Stimulated activated naive B cell treated with anti-CD40 and anti-IgM and Interleukin-4, amounts not matched to agents 10 μg/mL and 1 μg/mL and 100 μg/mL, for 72 hours (primary cell): ENCODE measurements around the gene CEP63.

Source experiments
- ATAC-seq, 2 donors: fragments of 150-1000 bp; cut with Tn5 transposase; replicated peaks; 2 replicates each; pipeline ENCODE4 v1.10.0; 2021; ENCODE audit warnings: moderate library complexity in 1 of 2
- DNase-seq: peaks from one replicate; pipeline ENCODE4 v3.0.0; 2021
- H3K27ac Mint-ChIP-seq: one replicate; pipeline ENCODE4 v1.8.0; 2022; ENCODE audit warnings: mild to moderate bottlenecking, mixed read lengths
- H3K27me3 Mint-ChIP-seq, 2 donors: one replicate each; pipeline ENCODE4 v1.8.0; 2022; ENCODE audit warnings: mixed read lengths in 2 of 2
- H3K36me3 Mint-ChIP-seq, 2 donors: one replicate each; pipeline ENCODE4 v1.8.0; 2022; ENCODE audit warnings: mixed read lengths in 2 of 2, mild to moderate bottlenecking in 1 of 2
- H3K4me1 Mint-ChIP-seq, 2 donors: one replicate each; pipeline ENCODE4 v1.8.0; 2022; ENCODE audit warnings: mixed read lengths in 2 of 2, mild to moderate bottlenecking in 1 of 2
- H3K4me3 Mint-ChIP-seq, 2 donors: one replicate each; pipeline ENCODE4 v1.8.0; 2022; ENCODE audit warnings: mild to moderate bottlenecking in 2 of 2, mixed read lengths in 2 of 2, moderate library complexity in 1 of 2
- H3K9me3 Mint-ChIP-seq, 2 donors: one replicate each; pipeline ENCODE4 v1.8.0; 2022; ENCODE audit warnings: mixed read lengths in 2 of 2, mild to moderate bottlenecking in 1 of 2

CEP63 gene

GRCh38 chr3:134619884-134620445 is 134.1 kb downstream of the CEP63 start:
- H3K4me1 Mint-ChIP-seq, result peaks cover 0 to 2% of the 10 kb centered on the region in 2 donors
- H3K4me3 Mint-ChIP-seq, result no peak overlapping the region
- no peak for DNase-seq
- H3K27me3 Mint-ChIP-seq, result no peaks in the 10 kb centered on the region
- no peaks in the 10 kb centered on the region for H3K36me3 Mint-ChIP-seq
- no peak overlapping the region for H3K27ac Mint-ChIP-seq
- ATAC-seq, result no peak
- H3K9me3 Mint-ChIP-seq, result no peaks in the 10 kb centered on the region

GRCh38 chr3:134620476-134621115 is 134.7 kb downstream of the CEP63 start:
- ATAC-seq (no peak), DNase-seq (no peak)
- no peaks in the 10 kb centered on the region for H3K9me3 Mint-ChIP-seq
- H3K27ac Mint-ChIP-seq, result no peak overlapping the region
- H3K27me3 Mint-ChIP-seq, result no peaks in the 10 kb centered on the region
- H3K36me3 Mint-ChIP-seq, result no peaks in the 10 kb centered on the region
- H3K4me1 Mint-ChIP-seq, result peaks cover 0 to 2% of the 10 kb centered on the region in 2 donors
- H3K4me3 Mint-ChIP-seq, result no peak overlapping the region

GRCh38 chr3:134621854-134622253 is 136.0 kb downstream of the CEP63 start:
- Mint-ChIP-seq H3K27me3 (no peaks in the 10 kb centered on the region), H3K36me3 (no peaks in the 10 kb centered on the region), H3K9me3 (no peaks in the 10 kb centered on the region), H3K27ac (no peak overlapping the region), H3K4me3 (no peak overlapping the region), H3K4me1 (peaks cover 0 to 2% of the 10 kb centered on the region in 2 donors)
- DNase-seq (no peak), ATAC-seq (no peak)

- DNase-seq, result no peak
- Mint-ChIP-seq H3K4me3 (no peak overlapping the region), H3K27me3 (peaks cover 0 to 4% of the 10 kb centered on the region in 2 donors), H3K9me3 (no peaks in the 10 kb centered on the region), H3K36me3 (no peaks in the 10 kb centered on the region), H3K4me1 (peaks cover 0 to under 1% of the 10 kb centered on the region in 2 donors), H3K27ac (no peak overlapping the region)
- no peak for ATAC-seq
Measured at GRCh38 chr3:134622806-134623365, 137.0 kb downstream of the CEP63 start.

DNA sequence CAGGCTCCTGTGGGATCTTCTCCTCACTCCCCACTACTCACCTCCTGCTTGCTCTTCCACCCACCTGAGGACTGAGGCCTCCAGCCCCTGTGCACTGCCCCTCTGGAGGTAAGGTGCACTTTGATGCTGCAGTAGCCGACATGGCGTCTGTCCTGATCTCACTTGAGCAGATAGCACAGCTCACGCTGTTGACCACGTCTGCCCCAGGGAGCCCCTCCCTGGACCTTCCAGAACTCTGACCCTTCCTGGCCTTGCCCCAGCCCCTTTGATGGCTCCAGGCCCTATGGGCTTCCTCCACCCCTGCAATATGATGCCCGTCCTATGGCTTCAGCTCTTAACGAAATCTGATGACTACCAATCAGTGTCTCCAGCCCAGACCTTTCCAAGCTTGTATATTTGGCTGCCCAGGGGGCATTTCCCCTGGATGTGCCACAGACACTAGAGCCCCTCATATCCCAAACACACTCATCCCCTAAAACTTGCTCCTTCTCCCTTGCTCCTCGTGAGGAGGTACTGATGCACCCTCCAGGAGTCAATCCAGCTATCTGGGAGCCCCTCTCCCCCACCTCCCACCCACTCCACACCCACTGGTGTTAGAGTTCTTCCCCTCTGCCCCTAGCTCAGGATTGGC is 137.9 kb downstream of the CEP63 start:
- no peak for ATAC-seq
- Mint-ChIP-seq H3K4me3 (no peak overlapping the region), H3K36me3 (no peaks in the 10 kb centered on the region), H3K4me1 (no peaks in the 10 kb centered on the region), H3K27ac (no peak overlapping the region), H3K9me3 (peaks cover 0 to 2% of the 10 kb centered on the region in 2 donors), H3K27me3 (peaks cover 0 to 4% of the 10 kb centered on the region in 2 donors)
- no peak for DNase-seq
